HG02870 (cell line): ENCODE measurements around the gene ERCC6L2.

Experiments used
- ATAC-seq: cut with Tn5 transposase; IDR thresholded peaks from one replicate; pipeline ENCODE4 v1.9.1; 2021; ENCODE audit warnings: mild to moderate bottlenecking, moderate library complexity; ENCODE audit not compliant: unreplicated experiment

ERCC6L2 gene

GRCh38 chr9:95857896-95858295 is 17.6 kb upstream of the ERCC6L2 start:
- peak; percentile 59 for ATAC-seq

- no peak for ATAC-seq
Observed at GRCh38 chr9:95862343-95862742, 13.1 kb upstream of the ERCC6L2 start.

GRCh38 chr9:95864852-95865580 is 10.5 kb upstream of the ERCC6L2 start:
- ATAC-seq: peak; percentile 53

GRCh38 chr9:95870352-95870751 is 5.1 kb upstream of the ERCC6L2 start:
- ATAC-seq: no peak

- no peak for ATAC-seq
Observed at GRCh38 chr9:95870906-95871305, 4.6 kb upstream of the ERCC6L2 start.

GRCh38 chr9:95874303-95874988 is 1.0 kb upstream of the ERCC6L2 start:
- ATAC-seq: no peak

- ATAC-seq: no peak
Observed at GRCh38 chr9:95874989-95875304, 544 bp upstream of the ERCC6L2 start.

- no peak for ATAC-seq
Observed at GRCh38 chr9:95876138-95876444, 600 bp downstream of the ERCC6L2 start.

GRCh38 chr9:95876595-95876994 is 1.1 kb downstream of the ERCC6L2 start:
- no peak for ATAC-seq

GRCh38 chr9:95877984-95878383 is 2.5 kb downstream of the ERCC6L2 start:
- ATAC-seq: no peak

- ATAC-seq: no peak
Observed at GRCh38 chr9:95879591-95879990, 4.1 kb downstream of the ERCC6L2 start.

GRCh38 chr9:95880021-95880690 is 4.7 kb downstream of the ERCC6L2 start:
- ATAC-seq: no peak

GRCh38 chr9:95887926-95888497 is 12.5 kb downstream of the ERCC6L2 start:
- ATAC-seq: no peak

GRCh38 chr9:95890594-95890993 is 15.1 kb downstream of the ERCC6L2 start:
- ATAC-seq: no peak

- no peak for ATAC-seq
Observed at GRCh38 chr9:95891067-95891671, 15.7 kb downstream of the ERCC6L2 start.

GRCh38 chr9:95892690-95893089 is 17.2 kb downstream of the ERCC6L2 start:
- no peak for ATAC-seq

GRCh38 chr9:95896580-95896979 is 21.1 kb downstream of the ERCC6L2 start:
- no peak for ATAC-seq

- ATAC-seq: no peak
Observed at GRCh38 chr9:95901506-95901905, 26.0 kb downstream of the ERCC6L2 start.

GRCh38 chr9:95903398-95903797 is 27.9 kb downstream of the ERCC6L2 start:
- no peak for ATAC-seq

GRCh38 chr9:95907794-95908193 is 32.3 kb downstream of the ERCC6L2 start:
- no peak for ATAC-seq

- no peak for ATAC-seq
Observed at GRCh38 chr9:95910023-95910707, 34.7 kb downstream of the ERCC6L2 start.
